GM12873 (cell line): Measurements from ENCODE around the gene SH2D1B.

ENCODE experiments used
- TF ChIP-seq, protein P1 (sequence below): IDR thresholded peaks from 2 replicates; pipeline ENCODE4 v1.5.1; 2012; ENCODE audit warnings: low read depth, mild to moderate bottlenecking, moderate library complexity, low read length, control low read depth; ENCODE audit not compliant: insufficient read depth; ENCODE audit errors: missing control alignments

The SH2D1B gene

DNA sequence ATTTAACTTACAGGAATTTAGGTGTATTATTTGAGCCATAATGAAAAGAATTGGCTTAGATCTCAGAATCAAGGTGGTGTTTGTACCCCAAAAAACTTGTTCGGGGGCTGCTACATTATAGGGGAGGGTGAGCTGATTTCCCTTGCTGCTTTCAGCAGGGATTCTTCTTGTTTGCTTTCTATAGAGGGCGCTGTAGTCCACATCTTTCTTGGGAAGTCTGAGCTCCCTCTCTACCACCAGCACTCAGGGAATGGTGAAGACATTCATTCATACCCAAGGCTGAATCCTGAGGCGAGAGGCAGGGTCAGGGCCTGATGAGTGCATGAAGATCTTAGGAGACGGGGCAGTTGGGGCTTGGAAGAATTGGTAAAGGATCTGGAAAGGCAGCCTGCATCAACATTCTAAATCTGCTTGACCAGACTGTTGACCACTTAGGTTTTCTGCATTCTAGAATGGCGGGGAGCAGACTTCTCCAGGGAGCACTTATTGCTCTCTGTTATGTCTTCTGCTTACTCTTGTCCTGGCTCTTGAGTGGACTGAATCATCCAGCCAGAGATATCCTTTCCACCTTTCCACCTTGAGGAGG, 54.2 kb downstream of the SH2D1B start:
- TF ChIP-seq, protein P1, sequence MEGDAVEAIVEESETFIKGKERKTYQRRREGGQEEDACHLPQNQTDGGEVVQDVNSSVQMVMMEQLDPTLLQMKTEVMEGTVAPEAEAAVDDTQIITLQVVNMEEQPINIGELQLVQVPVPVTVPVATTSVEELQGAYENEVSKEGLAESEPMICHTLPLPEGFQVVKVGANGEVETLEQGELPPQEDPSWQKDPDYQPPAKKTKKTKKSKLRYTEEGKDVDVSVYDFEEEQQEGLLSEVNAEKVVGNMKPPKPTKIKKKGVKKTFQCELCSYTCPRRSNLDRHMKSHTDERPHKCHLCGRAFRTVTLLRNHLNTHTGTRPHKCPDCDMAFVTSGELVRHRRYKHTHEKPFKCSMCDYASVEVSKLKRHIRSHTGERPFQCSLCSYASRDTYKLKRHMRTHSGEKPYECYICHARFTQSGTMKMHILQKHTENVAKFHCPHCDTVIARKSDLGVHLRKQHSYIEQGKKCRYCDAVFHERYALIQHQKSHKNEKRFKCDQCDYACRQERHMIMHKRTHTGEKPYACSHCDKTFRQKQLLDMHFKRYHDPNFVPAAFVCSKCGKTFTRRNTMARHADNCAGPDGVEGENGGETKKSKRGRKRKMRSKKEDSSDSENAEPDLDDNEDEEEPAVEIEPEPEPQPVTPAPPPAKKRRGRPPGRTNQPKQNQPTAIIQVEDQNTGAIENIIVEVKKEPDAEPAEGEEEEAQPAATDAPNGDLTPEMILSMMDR: peak; percentile 62

DNA sequence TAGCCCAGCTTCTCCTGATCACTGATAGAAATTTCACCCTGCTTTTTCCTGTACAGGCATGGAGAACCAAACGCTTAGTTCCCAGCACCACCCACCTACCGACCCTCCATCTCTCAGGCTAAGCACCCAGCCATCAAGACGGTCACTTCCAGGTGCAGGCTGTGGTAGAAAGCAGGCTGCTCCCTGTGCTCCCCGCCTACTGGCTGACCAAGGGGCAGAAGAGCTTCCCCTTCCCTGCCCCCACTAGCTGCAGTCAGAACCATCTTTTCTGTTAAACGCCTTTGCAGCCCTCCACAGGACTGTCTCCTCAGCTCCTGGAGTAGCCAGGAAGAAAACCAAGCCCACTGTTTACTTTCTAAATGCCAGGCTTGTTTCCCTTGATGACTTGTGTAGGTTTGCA, 58.2 kb downstream of the SH2D1B start:
- TF ChIP-seq, protein P1: no peak

DNA sequence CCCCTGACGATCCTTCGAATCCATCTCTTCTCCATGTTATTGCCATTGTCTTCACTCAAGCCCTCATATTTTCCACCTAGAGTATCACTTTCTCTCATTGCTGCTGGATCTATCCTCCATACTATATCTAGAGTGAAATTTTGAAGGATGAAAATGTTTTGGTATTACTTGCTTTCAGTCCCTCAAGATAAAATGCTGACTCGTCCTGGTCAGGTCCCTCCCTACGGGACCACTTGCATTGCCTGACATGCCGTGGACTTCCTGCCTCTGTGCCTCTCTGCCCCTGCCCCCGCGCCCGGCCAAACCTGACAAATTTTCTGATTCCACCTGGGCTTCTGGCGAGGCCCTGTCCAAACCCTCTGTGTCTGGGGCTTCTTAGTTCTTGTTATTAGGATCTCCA, 58.9 kb downstream of the SH2D1B start:
- TF ChIP-seq, protein P1: no peak

GRCh38 chr1:162351246-162351842, 60.6 kb downstream of the SH2D1B start:
- TF ChIP-seq, protein P1: no peak

DNA sequence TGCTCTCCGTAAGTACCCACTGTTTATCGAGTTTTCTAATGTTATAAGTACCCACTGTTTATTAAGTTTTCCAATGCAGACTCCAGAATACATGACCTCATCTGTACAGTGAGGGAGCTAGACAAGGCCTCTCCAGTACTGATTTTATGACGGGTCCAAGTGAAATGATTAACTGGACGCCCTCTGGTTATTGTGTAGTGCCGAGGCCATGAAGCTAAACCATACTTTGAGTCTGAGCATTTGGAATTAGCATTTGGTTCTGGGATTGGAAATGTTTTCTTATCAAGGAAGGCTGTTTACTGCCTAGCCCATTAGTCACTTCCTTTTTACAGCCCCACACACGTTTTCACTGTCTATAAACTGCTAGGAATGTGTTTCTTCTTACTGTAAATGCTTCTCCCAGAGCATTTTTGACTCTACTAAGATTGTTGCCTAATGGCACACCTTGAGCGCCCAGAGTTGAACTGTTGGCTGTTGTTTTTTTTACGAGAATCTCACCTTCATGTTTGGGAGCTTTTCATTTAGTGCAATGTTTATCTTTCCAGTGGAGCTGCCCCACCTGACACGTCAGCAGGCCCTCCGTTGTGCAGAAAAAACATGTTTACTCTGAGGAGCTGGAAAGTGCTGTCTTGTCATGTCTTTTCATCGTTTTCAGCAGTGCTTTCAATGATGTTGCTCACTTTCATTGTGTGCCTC, 62.2 kb downstream of the SH2D1B start:
- TF ChIP-seq, protein P1: no peak

DNA sequence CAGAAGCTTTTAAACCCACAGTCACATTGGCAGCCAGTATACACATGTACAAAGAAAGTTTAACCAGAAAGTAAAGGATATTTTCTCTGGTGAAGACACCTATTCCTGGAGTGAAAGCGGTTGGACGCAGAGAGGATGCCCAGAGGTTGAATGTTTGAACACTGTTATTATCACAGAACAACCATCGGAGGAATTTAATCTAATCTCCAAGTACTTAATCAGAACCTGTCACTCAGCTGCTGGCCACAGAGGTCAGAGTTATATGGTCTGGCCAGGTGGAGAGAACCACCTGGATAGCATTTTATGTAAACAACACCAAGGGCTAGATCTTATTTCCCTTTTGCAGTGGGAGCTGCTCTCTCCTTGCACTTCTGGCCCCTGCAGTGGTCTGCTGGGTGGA, 64.7 kb downstream of the SH2D1B start:
- TF ChIP-seq, protein P1: no peak
